SKM-1 (cell line): ENCODE results near the gene ATG4C.

Experiments
- DNase-seq: peaks from one replicate; lab custom pipeline; 2025; ENCODE audit not compliant: unreplicated experiment; lab: John Stamatoyannopoulos, UW

ATG4C gene

DNA sequence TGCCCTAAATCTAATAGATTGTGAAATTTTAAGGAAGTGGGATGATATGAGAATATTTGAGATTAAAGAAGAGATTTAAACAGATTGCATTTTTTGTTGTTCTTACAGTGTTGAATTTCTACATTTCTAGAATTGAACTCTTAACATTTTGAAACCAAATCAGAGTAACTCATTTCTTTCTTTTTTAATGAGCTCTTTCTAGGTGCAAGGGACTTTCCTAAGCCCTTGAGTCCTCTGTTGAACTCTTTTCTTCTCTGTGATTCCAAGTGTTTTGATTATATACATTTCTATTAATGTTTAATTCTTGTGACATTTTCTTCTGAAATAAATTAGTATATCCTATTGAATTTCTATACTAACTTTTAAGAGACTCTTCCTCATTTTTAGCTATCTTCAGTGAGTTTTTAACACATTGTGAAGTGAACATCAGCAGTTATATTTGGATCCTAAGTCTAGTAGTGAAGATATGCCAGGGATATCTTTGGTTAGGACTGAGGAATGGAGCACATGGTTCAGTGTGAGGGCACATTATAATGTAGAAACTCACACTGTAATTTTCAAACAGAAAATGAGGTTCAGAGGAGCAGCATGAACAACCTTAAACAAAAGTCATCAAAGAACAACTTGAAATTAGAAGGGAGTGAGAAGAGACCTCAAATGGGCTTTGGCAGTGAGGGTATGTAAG is 53.1 kb downstream of the ATG4C start:
- no peak for DNase-seq

DNA sequence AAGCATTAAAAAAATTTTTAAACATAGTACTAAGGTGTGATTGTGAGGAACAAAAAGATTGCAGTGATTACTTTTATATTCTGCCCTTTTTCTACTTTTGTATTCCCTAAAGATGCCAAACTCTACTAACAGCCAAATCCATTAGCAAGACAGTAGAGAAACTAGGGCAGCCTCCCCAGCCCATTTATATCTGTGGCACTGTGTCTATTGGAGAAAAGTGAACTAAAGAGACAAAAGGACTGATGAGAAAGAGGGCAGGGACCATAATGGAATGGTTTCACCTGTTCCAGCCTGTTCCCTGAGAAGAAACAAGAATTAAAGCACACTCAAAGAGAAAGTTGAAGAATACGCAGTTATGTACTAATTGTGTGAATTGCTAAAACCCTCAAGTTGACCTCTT is 56.6 kb downstream of the ATG4C start:
- DNase-seq = no peak

DNA sequence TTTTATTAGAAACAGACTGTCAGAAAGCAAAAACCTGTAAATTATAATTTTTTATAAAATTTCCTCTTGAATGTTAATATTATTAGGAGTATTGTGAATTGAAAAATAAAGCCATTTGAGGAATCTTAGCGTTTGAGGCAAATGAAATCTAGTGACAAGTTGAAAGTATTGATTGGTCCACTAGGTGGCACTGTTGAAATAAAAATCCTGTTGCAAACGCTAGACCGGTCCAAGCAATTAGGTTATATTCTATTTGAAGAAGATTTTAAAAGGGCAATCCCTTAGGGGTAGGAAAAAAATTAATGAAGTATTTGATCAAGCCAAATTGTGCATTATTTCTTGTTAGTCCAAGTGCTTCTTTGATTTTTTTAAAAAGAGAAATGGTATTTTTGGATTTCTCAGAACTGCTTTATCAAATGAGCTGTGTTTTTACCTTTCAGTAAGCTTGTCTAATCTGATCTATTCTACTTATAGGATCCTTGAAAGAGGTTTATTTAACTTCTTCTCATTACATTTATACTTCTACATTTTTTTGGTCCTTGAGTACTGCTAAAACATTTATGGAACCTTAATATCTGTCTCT is 57.7 kb downstream of the ATG4C start:
- DNase-seq = peak; percentile 52

DNA sequence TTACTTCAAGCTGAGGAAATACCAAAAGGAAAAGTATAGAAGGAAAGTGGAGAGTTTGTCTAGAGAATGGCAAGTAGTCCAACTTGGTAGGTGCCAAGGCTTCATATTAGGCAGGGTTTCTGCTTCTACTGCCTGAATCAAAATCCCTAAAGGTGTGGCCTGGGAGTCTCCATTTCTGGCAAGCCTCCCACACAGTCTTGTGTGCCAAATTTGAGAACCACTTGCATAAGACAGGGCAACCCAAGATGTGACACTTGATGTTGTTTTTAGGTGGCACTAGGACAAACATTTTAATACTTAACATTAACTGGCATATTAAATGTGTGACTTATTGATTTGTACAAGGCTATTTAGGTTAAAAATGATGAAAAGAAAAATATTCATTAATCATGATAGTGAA is 60.1 kb downstream of the ATG4C start:
- DNase-seq = no peak

DNA sequence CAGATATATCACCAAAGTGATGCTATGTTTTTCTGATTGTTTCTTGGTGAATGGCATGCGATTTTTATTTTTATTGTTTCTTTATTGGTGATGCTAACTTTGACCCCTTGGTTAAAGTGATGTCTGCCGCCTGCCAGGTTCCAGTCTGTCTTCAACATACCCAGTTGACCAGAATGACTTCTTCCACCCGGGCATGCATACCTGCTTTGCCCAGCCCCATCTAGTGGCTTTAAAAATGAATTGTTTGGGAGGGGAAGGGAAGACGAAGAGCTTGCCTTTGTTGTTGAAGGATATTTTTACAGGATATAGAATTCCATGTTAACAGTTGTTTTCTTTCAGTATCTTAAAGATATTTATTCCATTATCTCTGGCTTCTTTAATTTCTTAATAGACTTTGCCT is 65.1 kb downstream of the ATG4C start:
- DNase-seq = no peak

DNA sequence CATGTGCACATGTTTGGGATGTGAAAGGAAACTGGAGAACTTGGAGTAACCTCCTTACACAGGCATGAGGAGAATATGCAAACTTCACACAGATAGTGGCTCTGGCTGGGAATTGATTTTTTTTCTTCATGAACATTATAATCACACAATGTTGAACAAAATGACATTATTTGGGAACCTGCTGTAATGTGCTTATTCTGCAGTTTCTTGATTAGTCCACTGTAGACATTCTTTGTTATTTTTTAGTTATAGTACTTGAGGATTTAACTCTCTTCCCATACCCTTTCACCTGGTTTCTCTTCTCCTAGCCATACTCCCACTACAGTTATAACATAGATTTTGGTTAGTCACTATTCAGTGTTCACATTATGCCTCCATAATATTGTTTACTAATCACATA is 68.3 kb downstream of the ATG4C start:
- no peak for DNase-seq

DNA sequence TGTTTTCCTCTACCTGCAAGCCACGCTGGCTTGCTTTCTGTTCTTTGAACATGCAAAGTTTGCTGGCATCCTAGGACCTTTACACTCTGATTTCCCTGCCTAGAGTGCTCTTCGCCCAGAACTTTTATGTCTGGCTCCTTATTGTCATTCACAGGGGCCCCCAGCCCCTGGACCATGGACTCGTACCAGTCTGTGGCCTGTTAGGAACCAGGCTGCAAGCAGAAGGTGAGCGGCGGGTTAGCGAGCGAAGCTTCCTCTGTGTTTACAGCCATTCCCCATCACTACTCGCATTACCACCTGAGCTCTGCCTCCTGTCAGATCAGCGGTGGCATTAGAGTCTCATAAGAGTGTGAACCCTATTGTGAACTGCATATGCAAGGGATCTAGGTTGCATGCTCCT is 73.0 kb downstream of the ATG4C start:
- no peak for DNase-seq

DNA sequence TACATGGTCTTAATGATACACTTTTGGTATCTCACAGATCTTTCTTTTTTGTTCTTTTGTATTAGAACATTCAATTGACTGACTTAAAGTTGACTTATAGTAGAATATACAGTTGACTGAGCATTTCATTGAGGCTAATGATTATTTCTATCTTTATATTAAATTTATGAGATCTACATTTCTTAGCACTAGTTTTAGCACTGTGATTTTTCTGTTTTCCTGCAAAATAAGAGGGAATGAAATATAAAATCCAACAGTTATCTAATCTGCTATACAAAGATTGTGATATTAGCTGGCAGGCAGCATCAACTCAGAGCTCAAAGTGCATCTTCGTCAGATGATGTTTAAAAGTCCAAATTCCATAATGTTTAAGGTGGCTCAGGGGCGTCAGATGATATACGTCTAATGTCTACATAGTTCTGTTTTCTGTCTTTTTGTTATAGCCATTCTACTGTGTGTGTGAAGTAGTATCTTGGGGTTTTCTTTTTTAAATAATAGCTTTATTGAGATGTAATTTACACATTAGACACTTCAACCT is 85.4 kb downstream of the ATG4C start:
- DNase-seq = no peak

DNA sequence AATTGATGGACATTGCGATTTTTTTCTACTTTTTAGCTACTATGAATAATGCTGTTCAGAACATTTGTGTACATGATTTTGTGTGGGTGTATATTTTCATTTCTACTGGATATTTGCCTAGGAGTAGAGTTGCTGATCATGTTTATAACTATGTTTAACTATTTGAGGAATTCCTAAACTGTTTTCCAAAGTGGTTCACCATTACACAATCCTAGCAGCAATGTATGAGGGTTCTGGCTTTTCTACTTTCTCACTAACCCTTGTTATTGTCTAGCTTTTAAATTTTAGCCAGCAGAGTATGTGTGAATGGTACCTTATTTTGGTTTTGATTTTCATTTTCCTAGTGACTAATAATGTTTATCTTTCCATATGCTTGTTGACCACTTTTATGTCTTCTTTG is 86.2 kb downstream of the ATG4C start:
- no peak for DNase-seq

DNA sequence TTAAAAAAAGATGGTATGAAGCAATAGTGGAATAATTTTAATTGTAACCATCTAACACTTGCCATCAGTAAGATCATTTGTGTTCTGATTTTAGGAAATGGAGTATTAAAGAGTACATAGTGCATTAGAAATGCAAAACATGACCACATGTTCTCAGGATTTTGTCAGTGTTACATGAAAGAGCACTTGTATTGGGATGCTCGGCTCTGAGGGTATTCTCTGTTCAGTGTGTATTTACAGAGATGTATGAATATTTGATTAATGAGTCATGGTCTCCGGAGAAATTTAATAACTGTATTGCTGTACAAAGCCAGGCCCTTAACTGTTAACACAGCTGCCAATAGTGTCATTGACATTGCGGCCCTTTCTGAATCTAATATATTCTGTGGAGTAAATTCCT is 91.7 kb downstream of the ATG4C start:
- no peak for DNase-seq

DNA sequence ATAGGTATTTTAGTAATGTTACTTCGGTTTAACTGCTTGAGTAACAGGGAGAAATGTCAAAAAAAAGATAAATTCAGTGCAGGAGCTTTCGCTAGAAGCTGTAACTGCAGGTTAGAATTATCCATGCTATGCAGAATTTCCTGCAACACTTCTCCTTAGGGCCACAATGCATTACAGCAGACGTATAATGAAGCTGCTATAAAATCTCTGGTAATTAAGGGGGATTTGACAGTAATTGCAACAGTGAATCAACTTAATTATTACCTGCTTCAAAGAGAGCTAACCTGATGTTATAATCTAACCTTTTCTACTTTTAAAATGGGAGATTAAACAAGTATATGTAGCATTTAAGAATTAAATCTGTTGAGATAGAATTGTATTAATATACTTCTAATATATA is 92.6 kb downstream of the ATG4C start:
- DNase-seq = no peak

DNA sequence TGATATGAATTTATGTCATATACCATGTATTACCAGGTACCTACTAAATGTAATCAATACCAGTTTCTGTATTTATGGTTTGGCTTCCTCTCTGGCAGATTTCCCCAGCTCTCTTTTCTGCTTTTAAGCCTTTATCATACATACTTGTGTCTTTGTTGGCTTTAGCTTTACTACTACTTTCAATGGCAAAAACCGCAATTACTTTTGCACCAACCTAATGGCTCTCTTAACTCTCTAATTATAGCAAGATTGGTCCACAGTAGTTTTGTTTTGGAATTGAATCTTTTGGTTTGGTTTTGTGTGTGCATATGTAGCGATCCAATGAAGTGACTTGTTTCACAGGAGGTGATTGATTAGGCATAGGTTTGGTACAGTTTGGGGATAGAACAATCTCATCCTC is 93.6 kb downstream of the ATG4C start:
- DNase-seq = no peak

DNA sequence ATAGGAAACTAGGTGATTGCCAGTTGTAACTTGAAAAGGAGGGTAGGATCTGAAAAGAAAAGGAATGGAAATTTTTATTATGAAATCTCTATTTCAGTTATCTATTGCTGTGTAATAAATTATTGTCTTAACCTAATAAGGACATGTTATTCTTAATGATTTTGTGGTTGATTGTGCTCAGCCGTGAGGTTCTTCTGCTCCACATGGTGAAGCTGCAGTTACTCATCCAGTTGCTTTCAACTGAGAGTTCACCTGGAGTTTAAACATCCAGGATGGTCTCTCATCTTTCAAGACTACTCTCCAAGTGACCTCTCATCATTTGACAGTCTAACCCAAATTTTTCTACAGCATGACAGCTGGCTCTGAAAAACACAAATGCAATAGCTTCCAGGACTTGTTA is 96.0 kb downstream of the ATG4C start:
- no peak for DNase-seq

DNA sequence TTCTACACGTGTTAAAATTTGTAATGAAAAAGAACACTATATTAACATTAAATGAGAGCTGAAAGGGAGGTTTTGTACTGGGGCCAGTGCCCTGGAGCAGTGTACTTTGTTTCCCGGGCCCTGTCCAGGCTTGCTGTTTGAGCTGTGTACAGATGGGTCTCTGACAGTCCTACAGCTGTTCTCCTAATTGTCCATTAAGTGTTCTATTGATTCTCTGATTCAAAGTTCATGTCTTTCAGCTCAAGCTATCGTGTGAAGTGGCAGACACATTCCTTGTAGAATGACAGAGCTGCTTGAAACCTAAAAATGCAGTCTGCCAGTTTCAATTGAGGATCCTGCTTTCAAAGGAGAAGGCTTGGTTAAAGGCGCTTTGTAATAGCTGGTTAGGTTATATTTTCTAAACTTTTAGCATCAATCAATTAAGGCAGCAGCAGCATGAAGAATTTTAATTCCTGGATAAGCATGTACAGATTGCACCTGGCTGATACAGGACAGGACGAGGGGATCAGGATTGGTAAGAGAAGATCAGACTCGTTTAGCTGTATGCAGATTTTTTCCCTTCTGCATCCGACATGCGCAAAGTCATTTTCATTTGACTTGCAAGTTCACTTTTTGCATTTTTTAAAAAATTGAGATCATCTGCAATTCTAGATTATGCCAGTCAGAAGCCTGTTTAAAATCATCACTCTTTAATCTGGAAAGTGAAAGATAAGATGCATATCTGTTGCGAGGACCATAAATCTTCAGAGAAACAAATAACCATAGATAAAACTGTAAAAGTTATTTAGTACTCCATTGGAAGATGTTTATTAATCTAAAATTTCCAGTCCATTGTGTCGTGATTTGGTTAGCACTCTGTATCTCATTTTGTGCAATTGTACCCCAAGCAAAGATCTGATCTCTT is 98.5 kb downstream of the ATG4C start:
- DNase-seq = no peak

DNA sequence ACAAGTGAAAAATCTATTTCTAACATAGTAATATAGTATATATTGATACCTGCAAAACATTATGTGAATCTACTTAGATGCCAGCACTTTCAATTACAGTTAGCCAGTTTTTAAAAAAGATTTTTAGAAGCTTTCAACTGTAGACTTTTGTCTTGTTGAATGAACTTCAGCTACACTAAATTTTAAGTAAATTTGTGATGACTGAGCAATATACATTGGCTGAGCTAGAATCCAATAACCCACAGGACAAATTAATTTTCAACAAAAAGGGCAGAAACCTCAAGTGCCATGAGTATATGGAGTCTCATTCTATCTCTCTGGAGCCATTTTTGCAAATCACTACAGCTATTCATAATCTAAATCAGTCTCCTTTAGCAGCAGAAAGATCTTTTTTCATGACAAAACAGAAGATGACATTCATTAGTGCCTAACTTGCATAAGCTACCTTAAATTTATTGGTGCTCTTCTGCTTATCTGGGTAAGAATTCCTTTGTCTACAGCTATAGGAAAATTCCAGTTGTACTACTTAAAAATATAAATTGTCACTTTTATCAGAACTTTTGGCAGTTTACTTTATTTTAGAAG is 100.3 kb downstream of the ATG4C start:
- DNase-seq = no peak

DNA sequence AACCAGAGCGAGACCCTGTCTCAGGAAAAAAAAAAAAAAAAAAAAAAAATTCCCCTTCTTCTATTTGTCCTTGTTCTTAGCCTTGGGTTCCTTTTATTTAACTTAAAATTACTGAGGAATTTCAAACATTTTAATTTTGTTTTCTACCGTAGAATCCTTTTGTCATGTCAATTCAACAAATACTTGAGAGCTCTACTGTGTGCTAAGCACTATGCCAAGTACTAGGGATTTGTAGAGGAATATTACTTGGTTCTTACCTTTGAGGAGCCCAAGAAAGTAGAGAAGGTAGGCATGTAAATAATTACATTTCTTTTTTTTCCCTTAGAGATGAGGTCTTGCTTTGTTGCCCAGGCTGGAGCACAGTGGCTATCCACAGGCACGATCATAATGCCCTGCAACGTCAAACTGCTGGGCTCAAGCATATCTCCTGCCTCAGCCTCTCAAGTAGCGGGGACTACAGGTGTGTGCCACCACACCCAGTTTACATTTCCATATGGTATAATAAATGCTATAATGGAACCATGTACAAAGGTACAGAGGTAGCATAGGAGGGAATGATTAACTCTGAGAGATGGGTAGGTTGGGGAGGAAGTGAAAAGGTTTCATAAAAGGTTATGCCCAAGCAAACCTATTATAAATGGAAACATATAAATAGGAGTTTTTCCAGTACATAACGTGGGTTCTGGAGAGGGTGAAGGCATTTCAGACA is 104.0 kb downstream of the ATG4C start:
- no peak for DNase-seq

DNA sequence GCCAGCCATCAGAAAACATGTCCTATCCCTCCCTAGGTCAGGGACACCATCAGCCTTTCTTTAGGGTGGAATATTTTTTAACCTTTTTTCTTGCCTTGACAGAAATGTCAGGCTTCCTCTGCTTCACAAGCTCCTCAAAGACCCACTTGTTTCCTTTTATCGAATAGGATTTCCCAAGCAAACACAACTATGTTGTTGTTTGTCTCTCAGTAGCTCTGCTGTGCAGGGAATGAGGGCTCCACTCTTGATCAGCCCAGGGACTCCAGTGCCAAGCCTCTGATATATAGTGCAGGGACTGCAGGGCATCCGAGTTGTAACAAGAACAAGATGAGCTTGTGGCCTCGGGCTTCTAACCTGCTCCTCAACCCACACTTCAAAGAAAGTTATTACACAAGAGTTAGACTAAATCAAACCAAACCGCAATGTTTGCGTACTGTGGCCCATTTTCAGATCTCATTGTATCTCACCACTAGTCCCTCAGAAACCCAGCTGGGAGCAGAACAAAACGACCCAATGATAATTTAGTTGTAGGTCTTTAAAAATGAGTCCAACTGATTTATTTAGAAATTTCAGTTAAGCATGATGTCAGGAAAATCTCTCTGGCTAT is 108.1 kb downstream of the ATG4C start:
- no peak for DNase-seq

DNA sequence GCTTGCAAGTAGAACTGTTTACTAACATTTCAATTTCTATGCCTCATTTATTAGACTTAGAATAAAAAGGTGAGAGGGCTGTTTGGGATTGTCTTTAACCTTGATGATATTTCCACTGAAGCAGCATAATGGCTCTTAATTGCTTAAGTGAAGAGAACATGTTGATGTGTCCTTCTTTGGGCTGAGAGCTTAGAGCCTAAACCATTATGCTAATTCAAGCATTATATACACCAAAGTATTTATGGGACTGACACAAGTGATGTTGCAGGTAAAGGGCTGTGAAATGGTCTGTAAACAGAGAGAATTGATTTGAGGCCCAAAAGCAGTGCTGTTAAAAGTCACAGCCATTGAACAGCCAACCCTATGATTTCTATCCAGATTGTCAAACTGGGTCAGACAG is 113.9 kb downstream of the ATG4C start:
- DNase-seq = no peak

DNA sequence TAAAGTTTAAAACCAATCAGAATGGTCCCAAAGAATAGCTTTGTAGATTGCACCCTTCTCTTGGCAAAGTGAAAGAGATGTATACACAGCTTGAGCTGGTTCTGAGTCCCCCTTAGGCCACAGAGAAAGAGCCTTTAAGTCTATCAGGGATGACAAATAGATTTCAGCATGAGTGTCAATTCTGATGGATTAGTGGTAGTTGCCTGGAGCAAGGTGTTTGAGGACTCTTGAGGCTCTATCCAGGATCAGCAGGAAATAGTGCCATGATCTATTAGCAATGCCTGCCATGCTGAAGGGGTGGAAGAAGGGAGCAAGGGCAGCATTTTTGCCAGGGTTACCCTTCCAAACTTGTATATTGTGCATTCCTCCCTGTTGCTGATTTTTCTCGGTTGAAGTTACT is 116.6 kb downstream of the ATG4C start:
- no peak for DNase-seq

DNA sequence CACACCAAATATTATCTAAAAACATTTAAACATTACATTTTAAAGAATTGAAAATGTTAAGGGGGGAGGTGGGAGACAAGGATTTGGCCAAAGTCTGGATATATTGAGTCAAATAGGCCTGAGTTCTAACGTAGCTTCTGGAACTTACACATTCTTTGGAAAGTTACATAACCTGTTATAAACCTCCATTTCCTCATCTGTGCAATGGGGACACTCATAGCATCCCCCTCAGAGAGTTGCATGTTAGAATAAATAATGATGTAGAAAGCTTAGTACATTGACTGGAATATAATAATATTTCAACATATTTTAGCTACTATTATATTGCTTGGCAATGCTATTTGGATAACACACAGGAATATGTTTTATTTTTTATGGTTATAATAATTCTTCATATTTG is 117.7 kb downstream of the ATG4C start:
- DNase-seq = no peak

DNA sequence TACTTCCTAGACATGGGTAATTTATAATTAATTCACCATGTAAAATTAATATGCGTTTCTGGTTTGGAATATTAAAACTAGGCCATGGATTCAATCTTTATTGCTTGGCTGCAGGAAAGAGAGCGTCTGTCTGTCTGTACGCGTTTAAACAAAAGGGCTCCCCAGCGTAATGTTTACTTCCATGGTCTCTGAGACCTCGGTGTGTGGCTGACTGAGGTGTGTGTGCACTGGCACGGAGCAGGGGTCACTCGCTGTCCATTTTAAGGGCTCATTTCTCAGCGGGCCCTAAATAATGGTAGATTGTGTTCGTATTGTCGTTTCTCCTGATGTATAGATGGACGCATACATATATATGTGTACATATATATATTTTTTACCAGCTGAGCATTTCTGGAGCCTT is 119.6 kb downstream of the ATG4C start:
- DNase-seq = no peak
